K562 (cell line): ENCODE results near the gene ZDHHC5. TPM values are rescaled to one million over a fixed set of nuclear protein-coding genes. Genes with fewer than 3 reads are reported as not detected.
A peak's percentile ranks its signal among the peaks of the same experiment; 100 is the strongest.

Experiments used
- ETV6 ChIP-seq, 3 experiments: fragments of 150-350 bp in 1 of 3; sonication (generic) in 1 of 3; formaldehyde crosslinking in 1 of 3; IDR thresholded peaks; 2 replicates each; pipeline versions ENCODE4 v1.6.1 to v1.8.0; 2014 to 2022; ENCODE audit warnings: borderline replicate concordance in 2 of 3, low read depth in 2 of 3, antibody characterized with exemption in 1 of 3, low read length in 1 of 3, mild to moderate bottlenecking in 1 of 3, missing genetic modification reagents in 1 of 3
- RAD51 ChIP-seq: fragments of 450-650 bp; IDR thresholded peaks from 2 replicates; pipeline ENCODE4 v1.7.1; 2016; ENCODE audit warnings: low read depth, mild to moderate bottlenecking, borderline replicate concordance
- ZNF217 ChIP-seq: sonication (generic); formaldehyde crosslinking; IDR thresholded peaks from 2 replicates; pipeline ENCODE4 v1.8.0; 2022; ENCODE audit warnings: mild to moderate bottlenecking, missing genetic modification reagents
- polyA plus RNA-seq, 8 experiments: library from polyadenylated mRNA; depleted of rRNA in 4 of 8; stranded (reverse) in 5 of 8; unstranded in 3 of 8; fragments of >200 nt; fragmentation: Nextera tagmentation in 2 of 8; fragmentation: Illumina TruSeq in 1 of 8; extraction: Ambion mirVana in 2 of 8; extraction: Trizol in 1 of 8; gene quantifications; 2 replicates each; pipeline versions ENCODE4 v1.2.1 to v1.2.3, GENCODE V29; 2011 to 2014; ENCODE audit warnings: inconsistent platforms in 1 of 8, missing spikeins in 1 of 8
- total RNA-seq, 7 experiments: library from RNA; depleted of rRNA in 6 of 7; stranded (reverse); fragments of >200 nt in 6 of 7; fragmentation: Illumina TruSeq in 2 of 7; extraction: Trizol in 2 of 7; gene quantifications; 2 replicates each; pipeline versions ENCODE4 v1.2.1 to v1.2.3, GENCODE V29; 2011 to 2021; ENCODE audit warnings: low replicate concordance in 1 of 7
- TF ChIP-seq, protein P1 (sequence below), 2 experiments: fragments of 150-350 bp in 1 of 2; IDR thresholded peaks; 2 replicates each; pipeline ENCODE4 v1.6.1; 2012 to 2016; ENCODE audit warnings: low read depth in 2 of 2, low read length in 2 of 2, mild to moderate bottlenecking in 1 of 2, moderate library complexity in 1 of 2
- TF ChIP-seq, protein P2 (sequence below): fragments of 200-400 bp; formaldehyde crosslinking; IDR thresholded peaks from 2 replicates; pipeline ENCODE4 v1.6.1; 2017; ENCODE audit warnings: mild to moderate bottlenecking, low read depth, low read length, moderate library complexity
- TF ChIP-seq, protein P3 (sequence below): sonication (generic); formaldehyde crosslinking; IDR thresholded peaks from 2 replicates; pipeline ENCODE4 v1.8.0; 2022; ENCODE audit warnings: mild to moderate bottlenecking, missing genetic modification reagents
- TF ChIP-seq, protein P4 (sequence below): fragments of 450-650 bp; conservative IDR thresholded peaks from 2 replicates; pipeline ENCODE4 v1.6.1; 2016; ENCODE audit warnings: missing genetic modification characterization, low read depth, mild to moderate bottlenecking, control low read depth, missing compliant biosample characterization

ZDHHC5 gene
- total and polyA plus RNA-seq, 9 of the 15 experiments (the other 6 are each of a cell fraction or from before 2014, with no cell fraction given): 3.8 to 64.2 (median 35.9) TPM

DNA sequence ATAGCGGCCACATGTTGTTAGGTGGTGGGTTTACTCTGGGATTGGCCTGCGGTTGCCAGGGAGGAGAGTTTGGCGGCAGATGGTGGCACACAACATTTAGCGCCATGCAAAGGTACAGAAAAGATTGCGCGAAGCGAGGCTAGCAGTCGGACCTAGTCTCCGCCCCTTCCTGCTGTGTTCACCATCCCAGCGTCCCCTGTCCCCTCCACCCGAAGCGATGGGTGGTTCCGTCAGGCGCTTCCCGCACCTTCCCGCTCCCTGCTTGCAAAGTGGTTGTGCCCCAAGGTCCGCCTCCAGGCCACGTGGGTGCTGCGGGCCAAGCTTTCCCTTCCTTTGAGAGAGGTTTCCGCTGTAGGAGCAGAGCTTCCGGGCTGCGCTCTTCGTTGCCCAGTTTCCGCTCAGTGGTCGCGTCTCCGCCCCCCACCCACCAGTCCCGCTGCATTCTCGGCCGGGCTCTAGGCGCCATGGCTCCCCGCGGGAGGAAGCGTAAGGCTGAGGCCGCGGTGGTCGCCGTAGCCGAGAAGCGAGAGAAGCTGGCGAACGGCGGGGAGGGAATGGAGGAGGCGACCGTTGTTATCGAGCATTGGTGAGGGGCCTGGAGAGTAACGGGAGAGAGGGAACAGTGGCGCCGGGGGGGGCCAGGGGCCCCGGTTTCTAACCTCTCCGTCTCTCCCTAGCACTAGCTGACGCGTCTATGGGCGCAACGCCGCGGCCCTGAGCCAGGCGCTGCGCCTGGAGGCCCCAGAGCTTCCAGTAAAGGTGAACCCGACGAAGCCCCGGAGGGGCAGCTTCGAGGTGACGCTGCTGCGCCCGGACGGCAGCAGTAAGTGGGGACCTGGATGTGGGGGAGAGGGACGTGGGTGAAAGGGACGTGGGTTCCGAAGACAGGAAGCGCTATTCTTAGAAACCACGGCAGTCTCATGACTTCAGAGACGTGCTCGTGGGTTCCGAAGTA, 73.5 kb downstream of the ZDHHC5 start, which contains the start of gene SELENOH (continued):
- TF ChIP-seq, protein P1, sequence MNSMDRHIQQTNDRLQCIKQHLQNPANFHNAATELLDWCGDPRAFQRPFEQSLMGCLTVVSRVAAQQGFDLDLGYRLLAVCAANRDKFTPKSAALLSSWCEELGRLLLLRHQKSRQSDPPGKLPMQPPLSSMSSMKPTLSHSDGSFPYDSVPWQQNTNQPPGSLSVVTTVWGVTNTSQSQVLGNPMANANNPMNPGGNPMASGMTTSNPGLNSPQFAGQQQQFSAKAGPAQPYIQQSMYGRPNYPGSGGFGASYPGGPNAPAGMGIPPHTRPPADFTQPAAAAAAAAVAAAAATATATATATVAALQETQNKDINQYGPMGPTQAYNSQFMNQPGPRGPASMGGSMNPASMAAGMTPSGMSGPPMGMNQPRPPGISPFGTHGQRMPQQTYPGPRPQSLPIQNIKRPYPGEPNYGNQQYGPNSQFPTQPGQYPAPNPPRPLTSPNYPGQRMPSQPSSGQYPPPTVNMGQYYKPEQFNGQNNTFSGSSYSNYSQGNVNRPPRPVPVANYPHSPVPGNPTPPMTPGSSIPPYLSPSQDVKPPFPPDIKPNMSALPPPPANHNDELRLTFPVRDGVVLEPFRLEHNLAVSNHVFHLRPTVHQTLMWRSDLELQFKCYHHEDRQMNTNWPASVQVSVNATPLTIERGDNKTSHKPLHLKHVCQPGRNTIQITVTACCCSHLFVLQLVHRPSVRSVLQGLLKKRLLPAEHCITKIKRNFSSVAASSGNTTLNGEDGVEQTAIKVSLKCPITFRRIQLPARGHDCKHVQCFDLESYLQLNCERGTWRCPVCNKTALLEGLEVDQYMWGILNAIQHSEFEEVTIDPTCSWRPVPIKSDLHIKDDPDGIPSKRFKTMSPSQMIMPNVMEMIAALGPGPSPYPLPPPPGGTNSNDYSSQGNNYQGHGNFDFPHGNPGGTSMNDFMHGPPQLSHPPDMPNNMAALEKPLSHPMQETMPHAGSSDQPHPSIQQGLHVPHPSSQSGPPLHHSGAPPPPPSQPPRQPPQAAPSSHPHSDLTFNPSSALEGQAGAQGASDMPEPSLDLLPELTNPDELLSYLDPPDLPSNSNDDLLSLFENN (IDR thresholded peaks at IDR 0.05; ENCODE audit: low read depth in 2 of 2, low read length in 2 of 2): peak in 1 of 2 experiments; percentile 67; a peak in 1 of 4 replicates
- TF ChIP-seq RAD51 (peak; percentile 90), ZNF217 (CRISPR knock-in tag) (no peak), ETV6 (IDR thresholded peaks at IDR 0.05; ENCODE audit: borderline replicate concordance in 1 of 2, low read depth in 2 of 2, low read length in 1 of 2) (peak in 1 of 2 experiments; percentile 71; a peak in 2 of 4 replicates), ETV6 (CRISPR knock-in tag; IDR thresholded peaks at IDR 0.05; ENCODE audit: borderline replicate concordance) (peak; percentile 2; the same call in 1 of the 2 replicates)
- TF ChIP-seq, protein P2, sequence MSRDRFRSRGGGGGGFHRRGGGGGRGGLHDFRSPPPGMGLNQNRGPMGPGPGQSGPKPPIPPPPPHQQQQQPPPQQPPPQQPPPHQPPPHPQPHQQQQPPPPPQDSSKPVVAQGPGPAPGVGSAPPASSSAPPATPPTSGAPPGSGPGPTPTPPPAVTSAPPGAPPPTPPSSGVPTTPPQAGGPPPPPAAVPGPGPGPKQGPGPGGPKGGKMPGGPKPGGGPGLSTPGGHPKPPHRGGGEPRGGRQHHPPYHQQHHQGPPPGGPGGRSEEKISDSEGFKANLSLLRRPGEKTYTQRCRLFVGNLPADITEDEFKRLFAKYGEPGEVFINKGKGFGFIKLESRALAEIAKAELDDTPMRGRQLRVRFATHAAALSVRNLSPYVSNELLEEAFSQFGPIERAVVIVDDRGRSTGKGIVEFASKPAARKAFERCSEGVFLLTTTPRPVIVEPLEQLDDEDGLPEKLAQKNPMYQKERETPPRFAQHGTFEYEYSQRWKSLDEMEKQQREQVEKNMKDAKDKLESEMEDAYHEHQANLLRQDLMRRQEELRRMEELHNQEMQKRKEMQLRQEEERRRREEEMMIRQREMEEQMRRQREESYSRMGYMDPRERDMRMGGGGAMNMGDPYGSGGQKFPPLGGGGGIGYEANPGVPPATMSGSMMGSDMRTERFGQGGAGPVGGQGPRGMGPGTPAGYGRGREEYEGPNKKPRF: no peak
- TF ChIP-seq, protein P3, sequence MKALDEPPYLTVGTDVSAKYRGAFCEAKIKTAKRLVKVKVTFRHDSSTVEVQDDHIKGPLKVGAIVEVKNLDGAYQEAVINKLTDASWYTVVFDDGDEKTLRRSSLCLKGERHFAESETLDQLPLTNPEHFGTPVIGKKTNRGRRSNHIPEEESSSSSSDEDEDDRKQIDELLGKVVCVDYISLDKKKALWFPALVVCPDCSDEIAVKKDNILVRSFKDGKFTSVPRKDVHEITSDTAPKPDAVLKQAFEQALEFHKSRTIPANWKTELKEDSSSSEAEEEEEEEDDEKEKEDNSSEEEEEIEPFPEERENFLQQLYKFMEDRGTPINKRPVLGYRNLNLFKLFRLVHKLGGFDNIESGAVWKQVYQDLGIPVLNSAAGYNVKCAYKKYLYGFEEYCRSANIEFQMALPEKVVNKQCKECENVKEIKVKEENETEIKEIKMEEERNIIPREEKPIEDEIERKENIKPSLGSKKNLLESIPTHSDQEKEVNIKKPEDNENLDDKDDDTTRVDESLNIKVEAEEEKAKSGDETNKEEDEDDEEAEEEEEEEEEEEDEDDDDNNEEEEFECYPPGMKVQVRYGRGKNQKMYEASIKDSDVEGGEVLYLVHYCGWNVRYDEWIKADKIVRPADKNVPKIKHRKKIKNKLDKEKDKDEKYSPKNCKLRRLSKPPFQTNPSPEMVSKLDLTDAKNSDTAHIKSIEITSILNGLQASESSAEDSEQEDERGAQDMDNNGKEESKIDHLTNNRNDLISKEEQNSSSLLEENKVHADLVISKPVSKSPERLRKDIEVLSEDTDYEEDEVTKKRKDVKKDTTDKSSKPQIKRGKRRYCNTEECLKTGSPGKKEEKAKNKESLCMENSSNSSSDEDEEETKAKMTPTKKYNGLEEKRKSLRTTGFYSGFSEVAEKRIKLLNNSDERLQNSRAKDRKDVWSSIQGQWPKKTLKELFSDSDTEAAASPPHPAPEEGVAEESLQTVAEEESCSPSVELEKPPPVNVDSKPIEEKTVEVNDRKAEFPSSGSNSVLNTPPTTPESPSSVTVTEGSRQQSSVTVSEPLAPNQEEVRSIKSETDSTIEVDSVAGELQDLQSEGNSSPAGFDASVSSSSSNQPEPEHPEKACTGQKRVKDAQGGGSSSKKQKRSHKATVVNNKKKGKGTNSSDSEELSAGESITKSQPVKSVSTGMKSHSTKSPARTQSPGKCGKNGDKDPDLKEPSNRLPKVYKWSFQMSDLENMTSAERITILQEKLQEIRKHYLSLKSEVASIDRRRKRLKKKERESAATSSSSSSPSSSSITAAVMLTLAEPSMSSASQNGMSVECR (CRISPR knock-in tag): peak; percentile 99
- TF ChIP-seq, protein P4, sequence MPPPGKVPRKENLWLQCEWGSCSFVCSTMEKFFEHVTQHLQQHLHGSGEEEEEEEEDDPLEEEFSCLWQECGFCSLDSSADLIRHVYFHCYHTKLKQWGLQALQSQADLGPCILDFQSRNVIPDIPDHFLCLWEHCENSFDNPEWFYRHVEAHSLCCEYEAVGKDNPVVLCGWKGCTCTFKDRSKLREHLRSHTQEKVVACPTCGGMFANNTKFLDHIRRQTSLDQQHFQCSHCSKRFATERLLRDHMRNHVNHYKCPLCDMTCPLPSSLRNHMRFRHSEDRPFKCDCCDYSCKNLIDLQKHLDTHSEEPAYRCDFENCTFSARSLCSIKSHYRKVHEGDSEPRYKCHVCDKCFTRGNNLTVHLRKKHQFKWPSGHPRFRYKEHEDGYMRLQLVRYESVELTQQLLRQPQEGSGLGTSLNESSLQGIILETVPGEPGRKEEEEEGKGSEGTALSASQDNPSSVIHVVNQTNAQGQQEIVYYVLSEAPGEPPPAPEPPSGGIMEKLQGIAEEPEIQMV: peak; percentile 90
